ENCODE results near the gene OR52J3.
"Not testable (repeated sequence)": the region's sequence is repeated elsewhere in the genome, so short reads cannot be mapped to it uniquely, and the experiment has no call there.

The OR52J3 gene

GRCh38 chr11:5036669-5037068, 9.7 kb upstream of the OR52J3 start:
- in situ Hi-C loops (cut with MboI; ENCODE audit: low pct_unique_long_range_greater_than_20kb, low sequenced_read_pairs, unreplicated experiment): no loop called here
- DNase-seq (ENCODE audit: low spot score): no peak
- no peak for TF ChIP-seq CTCF (IDR thresholded peaks at IDR 0.05; ENCODE audit: extremely low read depth, insufficient read depth, missing control alignments)

DNA sequence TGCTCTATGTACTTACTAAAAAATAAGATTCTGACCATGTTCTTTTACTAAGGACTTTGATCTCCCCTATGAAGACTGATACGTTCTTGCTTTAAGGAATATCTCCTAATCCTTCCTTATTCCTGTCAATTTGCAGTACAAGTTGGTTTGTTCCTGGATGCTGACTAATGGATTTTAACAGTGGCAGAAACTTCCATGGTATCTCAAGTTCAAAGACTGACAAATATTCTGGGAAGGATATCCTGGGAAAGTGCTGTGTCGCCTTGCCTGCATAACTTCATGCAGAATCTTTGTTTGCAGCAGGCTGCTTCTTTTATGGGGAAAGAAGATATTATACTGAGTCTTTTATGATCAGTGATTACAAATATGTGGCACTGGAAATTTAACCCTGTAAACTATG, 8.4 kb upstream of the OR52J3 start:
- DNase-seq (ENCODE audit: low spot score): no peak
- in situ Hi-C loops (cut with MboI; ENCODE audit: low pct_unique_long_range_greater_than_20kb, low sequenced_read_pairs, unreplicated experiment): no loop called here
- no peak for TF ChIP-seq CTCF (IDR thresholded peaks at IDR 0.05; ENCODE audit: extremely low read depth, insufficient read depth, missing control alignments)

- no peak for DNase-seq (ENCODE audit: low spot score)
- TF ChIP-seq CTCF (IDR thresholded peaks at IDR 0.05; ENCODE audit: extremely low read depth, insufficient read depth, missing control alignments): no peak
- in situ Hi-C loops (cut with MboI; ENCODE audit: low pct_unique_long_range_greater_than_20kb, low sequenced_read_pairs, unreplicated experiment): no loop called here
Observed at GRCh38 chr11:5038341-5038740, 8.0 kb upstream of the OR52J3 start.

DNA sequence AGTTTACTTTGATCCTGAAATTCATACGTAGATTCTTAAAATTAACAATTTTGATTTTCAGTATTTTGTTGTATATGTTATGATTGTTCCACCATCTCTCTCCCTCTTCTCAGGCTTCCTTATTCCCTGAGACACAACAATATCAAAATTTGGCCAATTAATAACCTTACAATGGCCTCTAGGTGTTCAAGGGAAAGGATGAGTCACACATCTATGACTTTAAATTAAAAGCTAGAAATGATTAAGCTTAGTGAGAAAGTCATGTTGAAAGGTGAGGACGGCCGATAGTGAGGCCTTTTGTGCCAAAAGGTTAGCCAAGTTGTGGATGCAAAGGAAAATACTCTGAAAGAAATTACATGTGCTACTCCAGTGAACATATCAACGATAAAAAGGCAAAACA, 5.5 kb upstream of the OR52J3 start:
- DNase-seq (ENCODE audit: low spot score): no peak
- in situ Hi-C loops (cut with MboI; ENCODE audit: low pct_unique_long_range_greater_than_20kb, low sequenced_read_pairs, unreplicated experiment): no loop called here
- no peak for TF ChIP-seq CTCF (IDR thresholded peaks at IDR 0.05; ENCODE audit: extremely low read depth, insufficient read depth, missing control alignments)

- DNase-seq (ENCODE audit: low spot score): no peak
- TF ChIP-seq CTCF (IDR thresholded peaks at IDR 0.05; ENCODE audit: extremely low read depth, insufficient read depth, missing control alignments): no peak
- in situ Hi-C loops (cut with MboI; ENCODE audit: low pct_unique_long_range_greater_than_20kb, low sequenced_read_pairs, unreplicated experiment): no loop called here
Observed at GRCh38 chr11:5042091-5042490, 4.2 kb upstream of the OR52J3 start.

- in situ Hi-C loops (cut with MboI; ENCODE audit: low pct_unique_long_range_greater_than_20kb, low sequenced_read_pairs, unreplicated experiment): no loop called here
- no peak for TF ChIP-seq CTCF (IDR thresholded peaks at IDR 0.05; ENCODE audit: extremely low read depth, insufficient read depth, missing control alignments)
- no peak for DNase-seq (ENCODE audit: low spot score)
Observed at GRCh38 chr11:5043380-5043779, 2.9 kb upstream of the OR52J3 start.

DNA sequence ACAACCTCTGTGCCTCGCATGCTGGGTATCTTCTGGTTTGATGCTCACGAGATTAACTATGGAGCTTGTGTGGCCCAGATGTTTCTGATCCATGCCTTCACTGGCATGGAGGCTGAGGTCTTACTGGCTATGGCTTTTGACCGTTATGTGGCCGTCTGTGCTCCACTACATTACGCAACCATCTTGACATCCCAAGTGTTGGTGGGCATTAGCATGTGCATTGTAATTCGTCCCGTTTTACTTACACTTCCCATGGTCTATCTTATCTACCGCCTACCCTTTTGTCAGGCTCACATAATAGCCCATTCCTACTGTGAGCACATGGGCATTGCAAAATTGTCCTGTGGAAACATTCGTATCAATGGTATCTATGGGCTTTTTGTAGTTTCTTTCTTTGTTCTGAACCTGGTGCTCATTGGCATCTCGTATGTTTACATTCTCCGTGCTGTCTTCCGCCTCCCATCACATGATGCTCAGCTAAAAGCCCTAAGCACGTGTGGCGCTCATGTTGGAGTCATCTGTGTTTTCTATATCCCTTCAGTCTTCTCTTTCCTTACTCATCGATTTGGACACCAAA, 516 bp downstream of the OR52J3 start:
- in situ Hi-C loops (cut with MboI; ENCODE audit: low pct_unique_long_range_greater_than_20kb, low sequenced_read_pairs, unreplicated experiment): no loop called here
- no peak for DNase-seq (ENCODE audit: low spot score)
- no peak for TF ChIP-seq CTCF (IDR thresholded peaks at IDR 0.05; ENCODE audit: extremely low read depth, insufficient read depth, missing control alignments)

- DNase-seq (ENCODE audit: low spot score); in situ Hi-C loops (cut with MboI; ENCODE audit: low pct_unique_long_range_greater_than_20kb, low sequenced_read_pairs, unreplicated experiment): not testable (repeated sequence)
Observed at GRCh38 chr11:5058679-5059078, 12.4 kb downstream of the OR52J3 start.

All from GM13977 (cell line).